IMR-90 (cell line): Measurements from ENCODE around the gene SLC22A12.

Experiments used
- CHD1 ChIP-seq: IDR thresholded peaks from 2 replicates; pipeline ENCODE4 v1.6.1; 2012; ENCODE audit warnings: low read depth, low read length, improper control_type of control experiment
- MAFK ChIP-seq: IDR thresholded peaks from 2 replicates; pipeline ENCODE4 v1.6.1; 2012; ENCODE audit warnings: low read depth, low read length, improper control_type of control experiment
- MAZ ChIP-seq: IDR thresholded peaks from 2 replicates; pipeline ENCODE4 v1.6.1; 2012; ENCODE audit warnings: low read depth, mild to moderate bottlenecking, low read length, improper control_type of control experiment, moderate library complexity, borderline replicate concordance
- MXI1 ChIP-seq: IDR thresholded peaks from 2 replicates; pipeline ENCODE4 v1.6.1; 2012; ENCODE audit warnings: low read depth, mild to moderate bottlenecking, low read length, moderate library complexity, borderline replicate concordance
- NFE2L2 ChIP-seq: fragments of 150-350 bp; IDR thresholded peaks from 2 replicates; pipeline ENCODE4 v1.6.1; 2016; ENCODE audit warnings: low read depth, mild to moderate bottlenecking, low read length
- POLR2A ChIP-seq: IDR thresholded peaks from 2 replicates; pipeline ENCODE4 v1.6.1; 2012; ENCODE audit warnings: mild to moderate bottlenecking, low read depth, low read length
- RAD21 ChIP-seq: IDR thresholded peaks from 2 replicates; pipeline ENCODE4 v1.6.1; 2012; ENCODE audit warnings: low read length, improper control_type of control experiment
- RCOR1 ChIP-seq: IDR thresholded peaks from 2 replicates; pipeline ENCODE4 v1.6.1; 2012; ENCODE audit warnings: mild to moderate bottlenecking, low read length, improper control_type of control experiment; ENCODE audit not compliant: insufficient replicate concordance
- RFX5 ChIP-seq: IDR thresholded peaks from 2 replicates; pipeline ENCODE4 v1.8.0; 2012; ENCODE audit warnings: low read depth, mild to moderate bottlenecking, low read length, moderate library complexity
- SMC3 ChIP-seq: fragments of 150-350 bp; IDR thresholded peaks from 2 replicates; pipeline ENCODE4 v1.6.1; 2016; ENCODE audit warnings: low read depth, mild to moderate bottlenecking, antibody characterized with exemption, low read length, moderate library complexity
- TF ChIP-seq, protein P1 (sequence below): conservative IDR thresholded peaks from 2 replicates; pipeline ENCODE4 v1.5.1; 2012; ENCODE audit warnings: mild to moderate bottlenecking, low read depth, low read length, improper control_type of control experiment
- TF ChIP-seq, protein P2 (sequence below): fragments of 150-350 bp; IDR thresholded peaks from 2 replicates; pipeline ENCODE4 v1.6.1; 2016; ENCODE audit warnings: low read depth, mild to moderate bottlenecking, low read length, moderate library complexity, borderline replicate concordance

DNA sequence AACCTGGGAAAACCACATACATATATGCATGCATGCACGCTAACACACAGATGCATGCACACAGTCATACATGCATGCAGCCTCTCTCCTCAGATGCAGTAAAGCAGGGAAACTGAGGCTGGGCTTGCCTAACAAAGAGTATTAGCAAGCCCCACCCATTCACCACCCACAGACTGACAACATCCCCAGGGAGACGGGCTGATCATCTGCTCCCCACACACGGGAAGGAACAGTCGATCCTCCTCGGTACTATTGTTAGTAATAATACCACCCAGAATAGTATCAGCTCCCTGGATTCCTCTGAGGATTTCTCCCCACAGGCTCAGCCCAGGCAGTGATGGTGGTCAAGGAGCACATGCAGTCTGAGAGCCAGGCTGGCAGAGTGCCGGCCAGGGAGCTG lies 41.2 kb downstream of the SLC22A12 start:
- TF ChIP-seq, protein P1, sequence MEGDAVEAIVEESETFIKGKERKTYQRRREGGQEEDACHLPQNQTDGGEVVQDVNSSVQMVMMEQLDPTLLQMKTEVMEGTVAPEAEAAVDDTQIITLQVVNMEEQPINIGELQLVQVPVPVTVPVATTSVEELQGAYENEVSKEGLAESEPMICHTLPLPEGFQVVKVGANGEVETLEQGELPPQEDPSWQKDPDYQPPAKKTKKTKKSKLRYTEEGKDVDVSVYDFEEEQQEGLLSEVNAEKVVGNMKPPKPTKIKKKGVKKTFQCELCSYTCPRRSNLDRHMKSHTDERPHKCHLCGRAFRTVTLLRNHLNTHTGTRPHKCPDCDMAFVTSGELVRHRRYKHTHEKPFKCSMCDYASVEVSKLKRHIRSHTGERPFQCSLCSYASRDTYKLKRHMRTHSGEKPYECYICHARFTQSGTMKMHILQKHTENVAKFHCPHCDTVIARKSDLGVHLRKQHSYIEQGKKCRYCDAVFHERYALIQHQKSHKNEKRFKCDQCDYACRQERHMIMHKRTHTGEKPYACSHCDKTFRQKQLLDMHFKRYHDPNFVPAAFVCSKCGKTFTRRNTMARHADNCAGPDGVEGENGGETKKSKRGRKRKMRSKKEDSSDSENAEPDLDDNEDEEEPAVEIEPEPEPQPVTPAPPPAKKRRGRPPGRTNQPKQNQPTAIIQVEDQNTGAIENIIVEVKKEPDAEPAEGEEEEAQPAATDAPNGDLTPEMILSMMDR, result no peak
- TF ChIP-seq, protein P2, sequence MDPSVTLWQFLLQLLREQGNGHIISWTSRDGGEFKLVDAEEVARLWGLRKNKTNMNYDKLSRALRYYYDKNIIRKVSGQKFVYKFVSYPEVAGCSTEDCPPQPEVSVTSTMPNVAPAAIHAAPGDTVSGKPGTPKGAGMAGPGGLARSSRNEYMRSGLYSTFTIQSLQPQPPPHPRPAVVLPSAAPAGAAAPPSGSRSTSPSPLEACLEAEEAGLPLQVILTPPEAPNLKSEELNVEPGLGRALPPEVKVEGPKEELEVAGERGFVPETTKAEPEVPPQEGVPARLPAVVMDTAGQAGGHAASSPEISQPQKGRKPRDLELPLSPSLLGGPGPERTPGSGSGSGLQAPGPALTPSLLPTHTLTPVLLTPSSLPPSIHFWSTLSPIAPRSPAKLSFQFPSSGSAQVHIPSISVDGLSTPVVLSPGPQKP, result no peak
- TF ChIP-seq POLR2A (no peak), RAD21 (no peak), MXI1 (no peak), RCOR1 (no peak), MAFK (no peak), NFE2L2 (no peak), RFX5 (no peak), MAZ (no peak), SMC3 (no peak), CHD1 (no peak)
